ENCODE measurements around the gene OMG.
"Not testable (repeated sequence)": the region's sequence is repeated elsewhere in the genome, so short reads cannot be mapped to it uniquely, and the experiment has no call there.

The OMG gene

DNA sequence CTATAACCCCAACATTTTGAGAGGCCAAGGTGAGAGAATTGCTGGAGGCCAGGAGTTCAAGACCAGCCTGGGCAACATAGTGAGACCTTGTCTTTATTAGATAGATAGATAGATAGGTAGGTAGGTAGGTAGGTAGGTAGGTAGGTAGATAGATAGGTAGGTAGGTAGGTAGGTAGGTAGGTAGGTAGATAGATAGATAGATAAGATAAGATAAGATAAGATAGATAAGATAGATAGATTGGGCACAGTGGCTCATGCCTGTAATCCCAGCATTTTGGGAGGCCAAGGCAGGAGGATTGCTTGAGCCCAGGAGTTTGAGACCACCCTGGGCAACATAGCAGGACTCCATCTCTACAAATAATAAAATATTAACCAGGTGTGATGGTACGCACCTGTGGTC is 34.1 kb downstream of the OMG start:
- not testable (repeated sequence) for DNase-seq (ENCODE audit: low read depth in 2 of 2)

DNA sequence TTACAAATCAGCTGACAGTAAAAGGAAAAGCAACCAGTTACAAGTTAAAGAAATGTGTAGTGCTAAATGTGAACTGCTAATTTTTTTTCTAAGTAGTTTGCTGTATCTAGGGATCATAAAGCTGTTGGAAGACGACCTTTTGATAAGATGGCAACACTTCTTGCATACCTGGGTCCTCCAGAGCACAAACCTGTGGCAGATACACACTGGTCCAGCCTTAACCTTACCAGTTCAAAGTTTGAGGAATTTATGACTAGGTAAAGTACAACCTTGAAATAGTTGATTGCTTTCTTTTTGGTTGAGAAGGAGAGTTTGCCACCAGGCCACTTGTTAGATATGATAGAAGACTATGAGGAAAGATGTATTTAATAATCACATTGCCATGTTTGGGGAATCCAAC is 35.4 kb downstream of the OMG start:
- no peak for DNase-seq (ENCODE audit: low read depth in 2 of 2)

DNA sequence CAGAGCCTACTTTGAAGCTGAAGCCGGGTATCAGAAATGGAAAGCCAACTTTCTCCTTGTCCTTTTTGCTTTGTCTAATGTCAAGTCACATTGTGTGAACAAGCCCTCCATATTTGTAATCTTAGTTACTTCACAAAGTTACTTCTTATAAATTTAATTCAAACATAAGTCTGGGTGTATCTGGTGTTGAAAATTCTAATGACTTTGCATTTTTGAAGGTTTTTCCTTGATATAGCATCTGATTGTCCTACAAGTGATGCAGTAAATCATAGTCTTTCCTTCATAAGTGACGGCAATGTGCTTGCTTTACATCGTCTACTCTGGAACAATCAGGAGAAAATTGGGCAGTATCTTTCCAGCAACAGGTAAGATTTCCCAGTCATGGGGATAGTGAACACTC is 36.9 kb downstream of the OMG start:
- DNase-seq (ENCODE audit: low read depth in 2 of 2): no peak

DNA sequence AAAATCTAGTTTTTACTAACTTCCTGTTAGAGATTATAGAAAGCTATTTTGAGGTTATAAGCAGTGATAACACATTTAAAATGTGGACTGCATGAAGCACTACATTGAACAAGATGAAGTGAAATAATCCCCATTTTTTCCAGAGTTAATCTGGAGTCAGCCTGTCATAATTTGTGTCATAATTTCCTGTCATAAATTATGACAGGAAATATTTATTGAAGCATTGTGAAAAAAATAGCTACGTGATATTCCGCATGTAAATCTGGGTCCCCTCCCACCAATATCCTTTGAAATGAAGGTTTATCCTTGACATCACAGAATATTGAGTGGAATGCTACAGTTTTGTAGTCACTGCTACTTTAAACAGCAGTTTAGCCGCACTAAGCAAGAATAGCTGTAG is 40.1 kb downstream of the OMG start:
- no peak for DNase-seq (ENCODE audit: low read depth in 2 of 2)

DNA sequence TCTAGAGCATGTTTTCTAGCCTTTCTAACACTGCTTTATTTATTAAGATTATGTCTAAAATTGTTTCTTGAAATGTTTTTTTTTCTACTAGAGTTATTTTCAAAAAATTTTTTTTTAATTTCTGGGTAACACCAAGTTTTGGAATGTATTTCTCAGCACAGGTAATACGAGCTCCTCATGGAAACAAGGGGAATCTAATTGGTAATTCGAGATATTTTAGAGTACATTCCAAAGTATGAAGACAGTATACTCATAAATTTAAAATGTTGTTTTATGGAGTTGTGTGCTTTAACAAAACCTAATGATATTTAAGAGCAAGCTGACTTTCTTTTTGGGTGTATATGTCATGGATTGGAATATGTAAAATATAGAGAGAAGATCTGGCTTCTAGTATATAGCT is 42.4 kb downstream of the OMG start:
- no peak for DNase-seq (ENCODE audit: low read depth in 2 of 2)

DNA sequence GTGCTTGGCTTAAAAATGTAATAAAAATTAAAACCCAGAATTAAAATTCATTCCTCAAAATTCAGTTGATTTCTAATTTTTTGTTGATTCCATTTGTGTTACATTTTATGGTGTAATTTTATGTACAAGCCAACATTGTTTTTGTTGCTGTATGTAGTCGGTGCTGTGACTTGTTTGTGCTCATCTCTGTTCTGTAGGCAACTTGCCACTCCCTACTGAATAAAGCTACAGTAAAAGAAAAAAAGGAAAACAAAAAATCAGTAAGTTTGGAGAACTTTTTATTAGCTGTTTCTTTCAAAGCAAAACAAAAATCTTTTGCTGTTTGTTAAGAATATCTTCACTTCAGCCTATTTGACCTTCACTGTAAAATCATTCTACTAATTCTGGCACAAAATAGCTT is 44.3 kb downstream of the OMG start:
- DNase-seq (ENCODE audit: low read depth in 2 of 2): no peak

DNA sequence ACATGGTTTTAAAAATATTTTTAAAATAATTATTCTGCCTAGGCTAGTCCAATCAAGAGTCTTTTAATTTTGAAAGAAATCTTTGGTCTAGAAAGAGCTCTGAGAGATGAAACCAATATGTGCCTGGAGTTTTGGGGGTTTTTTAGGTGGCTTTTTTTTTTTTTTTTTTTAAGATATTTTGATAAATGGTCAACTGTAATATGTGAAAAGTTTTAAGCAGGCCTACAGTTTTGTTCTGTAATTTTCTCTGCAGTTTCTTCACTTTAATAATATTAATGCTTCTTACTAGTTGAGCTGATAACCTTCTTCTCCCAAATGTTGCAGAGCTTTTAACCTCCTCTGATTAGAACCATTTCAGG is 45.1 kb downstream of the OMG start:
- DNase-seq (ENCODE audit: low read depth in 2 of 2): no peak

DNA sequence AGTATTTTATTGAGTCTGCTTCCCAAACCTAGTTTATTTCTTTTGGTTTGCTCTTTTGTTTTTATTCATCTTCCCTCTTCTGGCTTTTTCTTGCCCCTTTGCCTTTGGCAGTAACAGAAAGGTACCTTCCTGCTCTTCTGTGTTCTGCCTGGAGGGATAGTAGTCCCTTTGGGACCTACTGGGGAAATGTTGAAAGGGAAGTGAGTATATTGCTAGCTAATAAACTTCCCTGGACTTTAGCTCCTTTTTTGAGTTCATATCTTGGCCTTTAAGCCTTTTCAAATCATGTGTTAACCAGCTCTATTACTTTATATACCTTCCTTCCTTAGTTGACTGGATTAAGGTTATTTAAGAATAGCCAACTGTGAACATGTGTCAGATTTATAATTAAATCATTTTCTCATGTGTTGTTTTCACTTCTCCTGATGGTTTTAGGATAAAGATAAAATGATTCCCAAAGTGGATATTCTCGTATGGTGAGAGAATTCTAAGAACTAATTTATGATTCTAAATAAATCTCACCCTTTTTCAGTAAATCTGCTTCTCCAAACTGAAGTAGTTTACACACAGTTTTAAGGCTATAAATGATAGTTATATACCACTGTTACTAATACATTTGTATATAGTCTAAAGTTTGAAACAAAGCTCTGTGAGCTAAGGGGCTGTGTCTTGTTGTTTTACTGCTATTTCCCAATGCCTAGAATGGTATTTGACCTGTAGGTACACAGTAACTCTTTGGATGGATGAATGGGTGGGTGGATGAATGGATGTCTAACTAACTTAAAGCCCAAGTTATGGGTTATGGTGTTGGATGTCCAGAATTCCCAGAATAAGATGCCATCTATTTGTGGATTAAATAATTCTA is 45.7 kb downstream of the OMG start:
- DNase-seq (ENCODE audit: low read depth in 2 of 2): no peak

DNA sequence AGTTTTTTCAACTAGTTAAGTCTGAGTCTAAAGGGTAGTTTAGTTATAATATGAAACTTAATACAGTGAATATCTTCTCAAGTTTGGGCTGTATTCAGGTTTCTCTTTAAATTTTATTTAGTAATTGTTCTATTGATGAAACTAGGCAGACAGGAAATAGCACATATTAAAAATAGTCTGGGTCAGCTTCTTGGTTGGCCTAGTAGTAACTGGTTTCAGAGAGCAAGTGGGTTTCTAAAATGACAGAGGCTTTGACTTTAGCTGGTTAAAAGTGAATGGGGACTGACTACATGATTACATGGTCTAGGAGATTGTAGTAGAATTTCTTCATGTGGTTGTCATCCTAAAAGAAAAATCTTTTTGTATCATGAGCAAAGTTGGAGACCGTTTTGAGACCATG is 46.8 kb downstream of the OMG start:
- no peak for DNase-seq (ENCODE audit: low read depth in 2 of 2)

DNA sequence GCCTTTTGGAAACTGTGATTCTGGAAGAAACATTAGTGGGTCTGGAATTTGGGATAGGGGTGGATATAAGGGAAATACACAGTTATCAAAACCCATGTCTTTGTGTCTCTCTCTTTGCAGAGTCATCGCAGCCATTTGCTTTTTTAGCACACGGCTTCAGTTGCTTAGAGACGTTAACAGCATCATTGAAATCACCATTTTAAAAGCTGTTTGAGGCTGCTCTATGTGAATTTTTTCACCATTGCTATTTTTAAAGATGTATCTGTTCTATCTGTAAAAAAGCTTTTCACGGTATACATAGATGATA is 47.3 kb downstream of the OMG start:
- no peak for DNase-seq (ENCODE audit: low read depth in 2 of 2)

DNA sequence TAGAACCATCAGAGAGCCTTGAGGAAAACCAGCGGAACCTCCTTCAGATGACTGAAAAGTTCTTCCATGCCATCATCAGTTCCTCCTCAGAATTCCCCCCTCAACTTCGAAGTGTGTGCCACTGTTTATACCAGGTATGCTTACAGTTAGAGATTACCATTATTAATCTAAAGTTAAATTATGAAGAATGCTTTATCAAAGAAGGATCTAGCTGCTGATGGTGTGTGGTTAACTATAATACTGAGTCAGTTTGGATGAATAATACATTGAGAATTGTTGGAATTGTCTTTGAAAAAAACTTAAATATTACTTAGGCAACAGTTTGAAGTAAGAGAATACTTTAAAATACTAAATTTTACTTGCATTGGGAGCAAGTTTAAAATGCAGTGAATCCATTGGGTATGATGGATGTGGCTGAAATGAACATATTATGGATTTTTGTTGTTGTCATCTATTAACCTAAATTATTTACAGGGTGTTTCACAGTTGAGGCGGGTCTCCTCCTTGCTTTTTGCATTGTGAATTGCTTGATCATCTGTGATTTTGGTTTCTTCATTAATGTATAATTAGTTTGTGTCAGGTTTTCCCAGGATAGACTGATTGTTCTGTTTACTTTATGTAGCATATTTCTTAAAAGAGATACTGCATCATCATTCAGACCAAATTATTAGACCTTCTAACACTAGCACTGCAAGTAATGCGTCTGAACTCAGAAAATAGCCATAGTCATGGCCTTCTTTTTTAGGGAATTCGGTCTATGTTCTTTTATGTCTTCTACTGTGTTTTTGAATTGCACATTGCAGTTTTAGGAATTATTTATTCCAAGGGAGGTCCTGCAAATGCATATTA is 47.8 kb downstream of the OMG start:
- no peak for DNase-seq (ENCODE audit: low read depth in 2 of 2)
